Hepatocyte (in vitro differentiated cells): Measurements from ENCODE around the gene CCDC70.

ENCODE experiments used
- CTCF ChIP-seq: fragments of 200-600 bp; sonication (generic); IDR thresholded peaks from 2 replicates; pipeline ENCODE4 v1.5.1; 2016; ENCODE audit warnings: antibody characterized with exemption, mild to moderate bottlenecking; ENCODE audit not compliant: poor library complexity
- EZH2 ChIP-seq: fragments of 200-600 bp; sonication (generic); IDR thresholded peaks from 2 replicates; pipeline ENCODE4 v1.6.1; 2016; ENCODE audit warnings: antibody characterized with exemption, mild to moderate bottlenecking, borderline replicate concordance
- EZH2phosphoT487 ChIP-seq: fragments of 200-600 bp; sonication (generic); IDR thresholded peaks from one replicate; pipeline ENCODE4 v1.6.1; 2018; ENCODE audit warnings: antibody characterized with exemption, mild to moderate bottlenecking, low read depth, moderate library complexity; ENCODE audit not compliant: unreplicated experiment, severe bottlenecking

GRCh38 chr13:51887468-51887867 lies 25.7 kb downstream of the CCDC70 start:
- TF ChIP-seq CTCF (no peak), EZH2 (no peak), EZH2phosphoT487 (no peak)
